D721Med (cell line): ENCODE results near the gene LYRM9.

Experiments used
- DNase-seq: peaks from one replicate; pipeline ENCODE4 v3.0.0; 2011; ENCODE audit warnings: low spot score; ENCODE audit not compliant: insufficient read length
- FAIRE-seq: peaks from 2 replicates; lab custom pipeline; 2011; peaks lifted over from hg19 to GRCh38; lab: Jason Lieb, UNC
- TF ChIP-seq, protein P1 (sequence below): IDR thresholded peaks from 2 replicates; pipeline ENCODE4 v1.5.1; 2012; ENCODE audit warnings: mild to moderate bottlenecking, control low read depth; ENCODE audit not compliant: insufficient read depth; ENCODE audit errors: missing control alignments

LYRM9 gene

DNA sequence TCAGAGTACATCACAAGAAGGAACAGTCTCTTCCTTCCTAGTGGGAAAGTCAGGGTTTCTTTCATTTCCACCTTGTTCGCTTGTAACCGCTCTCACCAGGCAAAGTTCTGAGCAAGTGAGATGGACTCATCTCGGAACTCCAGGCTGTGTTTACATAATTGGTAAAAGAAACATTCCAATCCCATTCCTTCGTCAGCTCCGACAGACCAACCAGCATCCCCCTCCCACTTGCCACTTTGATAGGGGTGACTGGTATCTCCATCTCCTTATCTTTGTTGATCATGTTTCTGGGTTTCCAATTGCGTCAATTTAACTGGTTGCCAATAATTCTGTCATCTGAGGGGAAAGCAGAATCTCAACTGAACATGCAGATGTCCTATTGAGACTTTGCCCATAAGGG, 36.8 kb upstream of the LYRM9 start:
- FAIRE-seq (no peak), DNase-seq (no peak)
- TF ChIP-seq, protein P1, sequence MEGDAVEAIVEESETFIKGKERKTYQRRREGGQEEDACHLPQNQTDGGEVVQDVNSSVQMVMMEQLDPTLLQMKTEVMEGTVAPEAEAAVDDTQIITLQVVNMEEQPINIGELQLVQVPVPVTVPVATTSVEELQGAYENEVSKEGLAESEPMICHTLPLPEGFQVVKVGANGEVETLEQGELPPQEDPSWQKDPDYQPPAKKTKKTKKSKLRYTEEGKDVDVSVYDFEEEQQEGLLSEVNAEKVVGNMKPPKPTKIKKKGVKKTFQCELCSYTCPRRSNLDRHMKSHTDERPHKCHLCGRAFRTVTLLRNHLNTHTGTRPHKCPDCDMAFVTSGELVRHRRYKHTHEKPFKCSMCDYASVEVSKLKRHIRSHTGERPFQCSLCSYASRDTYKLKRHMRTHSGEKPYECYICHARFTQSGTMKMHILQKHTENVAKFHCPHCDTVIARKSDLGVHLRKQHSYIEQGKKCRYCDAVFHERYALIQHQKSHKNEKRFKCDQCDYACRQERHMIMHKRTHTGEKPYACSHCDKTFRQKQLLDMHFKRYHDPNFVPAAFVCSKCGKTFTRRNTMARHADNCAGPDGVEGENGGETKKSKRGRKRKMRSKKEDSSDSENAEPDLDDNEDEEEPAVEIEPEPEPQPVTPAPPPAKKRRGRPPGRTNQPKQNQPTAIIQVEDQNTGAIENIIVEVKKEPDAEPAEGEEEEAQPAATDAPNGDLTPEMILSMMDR, result no peak

DNA sequence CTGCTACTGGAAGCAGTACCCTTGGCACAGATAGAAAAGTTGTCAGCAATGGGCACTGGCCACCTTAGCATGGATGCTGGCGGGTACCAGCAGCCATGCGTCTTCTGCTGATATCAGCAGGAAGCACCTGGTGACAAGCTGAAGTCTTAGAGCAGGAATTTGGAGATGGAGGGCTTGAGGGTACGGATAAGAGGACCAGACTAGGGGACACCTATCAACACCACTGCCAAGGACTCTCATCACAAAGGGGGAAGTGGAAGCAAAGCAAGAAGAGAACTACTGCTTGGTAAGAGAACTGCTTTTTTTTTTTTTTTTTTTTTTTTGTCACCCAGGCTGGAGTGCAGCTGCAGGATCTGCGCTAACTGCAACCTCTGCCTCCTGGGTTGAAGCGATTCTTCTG, 35.4 kb upstream of the LYRM9 start:
- no peak for DNase-seq
- TF ChIP-seq, protein P1, result no peak
- FAIRE-seq, result no peak

DNA sequence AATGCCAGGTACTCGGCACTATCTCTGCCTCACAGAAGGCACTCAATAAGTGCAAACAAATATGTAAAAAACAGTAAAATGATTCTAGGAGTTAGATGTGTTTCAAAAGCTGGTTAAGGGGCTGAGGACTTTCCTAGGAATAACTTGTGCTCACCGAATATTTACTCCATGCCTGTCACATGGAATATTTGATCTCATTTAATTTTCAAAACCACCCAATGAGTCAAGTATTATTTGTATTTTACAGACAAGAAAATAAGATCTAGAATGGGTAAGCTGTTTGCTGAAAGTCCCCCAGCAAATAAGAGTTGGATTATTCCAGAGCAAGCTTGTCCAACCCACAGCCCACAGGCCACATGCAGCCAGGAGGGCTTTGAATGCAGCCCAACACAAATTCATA, 34.6 kb upstream of the LYRM9 start:
- TF ChIP-seq, protein P1, result no peak

DNA sequence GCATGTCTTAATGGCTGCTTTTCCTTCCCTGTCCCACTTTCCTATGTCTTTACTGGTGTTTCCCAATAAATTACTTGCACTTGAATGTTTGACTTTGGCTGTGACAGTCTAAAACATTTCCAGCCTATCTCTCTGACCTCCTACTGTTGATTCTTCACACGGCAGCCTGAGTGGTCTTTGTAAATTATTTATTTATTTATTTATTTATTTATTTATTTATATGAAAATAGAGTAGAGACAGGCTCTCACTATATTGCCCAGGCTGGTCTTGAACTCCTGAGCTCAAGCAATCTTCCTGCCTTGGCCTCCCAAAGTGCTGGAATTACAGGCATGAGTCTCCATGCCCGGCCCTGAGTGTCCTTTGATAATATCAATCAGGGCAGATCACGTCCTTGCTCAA, 28.4 kb upstream of the LYRM9 start:
- TF ChIP-seq, protein P1, result no peak
- DNase-seq, result no peak
- no peak for FAIRE-seq

More for the DNA sequence above, 34.6 kb upstream of the LYRM9 start:
- FAIRE-seq (no peak), DNase-seq (no peak)

DNA sequence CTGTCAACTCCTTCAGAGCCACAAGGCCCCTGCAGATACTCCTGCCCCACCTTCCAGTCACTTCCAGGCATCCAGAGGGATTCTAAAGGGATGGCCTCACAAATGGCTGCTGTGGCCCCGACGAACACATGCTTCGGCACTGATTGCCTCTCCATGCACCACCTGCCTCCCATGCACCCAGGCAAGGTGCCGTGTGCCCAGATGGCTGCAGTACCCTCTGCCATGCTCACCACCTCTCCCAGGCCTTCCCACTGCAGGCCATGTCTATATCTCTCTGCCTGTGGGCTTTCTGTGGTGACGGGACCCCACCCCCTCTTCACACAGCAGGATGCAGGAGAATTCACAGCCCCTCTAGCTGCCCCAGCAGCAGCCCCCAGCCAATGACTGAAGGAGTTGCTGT, 27.9 kb upstream of the LYRM9 start:
- FAIRE-seq (no peak), DNase-seq (no peak)
- TF ChIP-seq, protein P1, result no peak

DNA sequence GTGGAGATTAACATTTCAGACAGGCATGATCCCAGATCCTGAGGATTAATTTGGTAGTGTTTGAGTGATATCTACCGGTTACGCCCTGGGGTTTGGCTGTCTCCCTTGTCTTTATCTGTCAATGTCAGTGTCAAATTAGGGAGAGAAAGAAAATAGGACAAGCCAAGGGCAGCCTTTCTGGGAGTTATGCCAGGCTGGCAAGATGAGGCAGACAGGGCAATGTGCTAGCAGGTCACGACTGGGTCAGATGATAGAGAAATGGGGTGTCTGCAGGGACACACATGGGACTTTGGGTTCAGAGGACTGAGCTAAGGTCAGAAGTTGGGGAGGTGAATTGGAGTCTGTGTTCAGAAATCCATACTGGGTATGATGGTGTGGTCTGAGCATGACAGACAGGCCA, 27.4 kb upstream of the LYRM9 start:
- DNase-seq (no peak), FAIRE-seq (no peak)
- TF ChIP-seq, protein P1, result no peak

DNA sequence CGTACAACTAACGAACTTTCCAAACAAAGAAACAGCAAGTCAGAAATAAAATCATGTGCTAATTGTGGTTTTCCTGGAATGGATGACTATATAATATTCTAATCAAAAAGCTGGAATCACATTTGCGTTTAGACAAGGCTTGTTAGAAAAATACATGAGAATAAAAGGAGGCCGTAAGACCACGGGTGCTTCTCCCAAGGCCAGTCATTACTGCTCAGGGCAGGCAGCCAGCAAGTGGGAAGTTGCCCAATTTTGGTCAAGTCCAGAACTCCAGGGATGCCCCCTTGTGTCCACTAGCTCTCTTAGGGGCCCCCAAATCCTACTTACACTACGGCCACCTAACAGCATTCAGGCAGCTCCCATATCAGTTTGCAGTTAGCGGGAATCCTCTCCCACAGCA, 25.9 kb upstream of the LYRM9 start:
- no peak for FAIRE-seq
- TF ChIP-seq, protein P1, result no peak
- no peak for DNase-seq
